ENCODE data around the gene EDN3. TPM values are rescaled to one million over a fixed set of nuclear protein-coding genes. Genes with fewer than 3 reads are reported as not detected.
"Not testable (repeated sequence)": the region's sequence is repeated elsewhere in the genome, so short reads cannot be mapped to it uniquely, and the experiment has no call there.

EDN3 gene
- polyA plus RNA-seq, 3 donors = 4.4 to 5.9 (median 4.7) TPM

DNA sequence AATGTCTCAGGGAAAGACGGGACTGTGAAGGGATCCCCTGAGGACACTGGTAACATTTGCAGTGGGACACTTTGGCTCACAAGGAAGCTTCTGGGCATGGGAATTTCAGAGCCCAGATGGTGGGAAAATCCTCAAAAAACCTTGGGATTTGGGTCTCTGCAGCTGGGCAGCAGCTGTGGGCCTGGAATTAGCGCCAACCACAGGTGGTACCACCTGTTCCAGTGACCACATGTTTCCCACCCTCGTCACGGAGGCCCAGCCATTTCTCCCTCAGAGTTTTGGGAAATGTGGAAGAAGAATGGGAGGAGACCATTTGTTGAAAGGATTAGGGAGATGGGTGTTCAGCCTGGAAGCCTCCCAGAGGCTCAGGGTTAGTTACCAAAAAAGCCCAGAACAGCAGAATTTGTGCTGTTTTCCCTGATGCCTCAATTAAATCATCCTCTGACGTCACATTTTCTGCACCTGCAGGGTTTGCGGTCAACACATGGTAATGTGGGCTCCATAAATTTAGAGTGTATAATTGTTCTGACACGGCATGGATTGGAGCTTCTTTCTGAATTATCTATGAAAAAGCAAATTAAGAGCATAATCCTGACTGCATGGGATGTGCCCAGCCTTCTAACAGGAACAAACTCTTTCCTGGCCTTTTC lies 34.4 kb downstream of the EDN3 start:
- DNase-seq (ENCODE audit: low read depth in 3 of 3, low spot score in 2 of 3) = no peak

GRCh38 chr20:59335377-59335776 lies 35.0 kb downstream of the EDN3 start:
- no peak for DNase-seq (ENCODE audit: low read depth in 3 of 3, low spot score in 2 of 3)

DNA sequence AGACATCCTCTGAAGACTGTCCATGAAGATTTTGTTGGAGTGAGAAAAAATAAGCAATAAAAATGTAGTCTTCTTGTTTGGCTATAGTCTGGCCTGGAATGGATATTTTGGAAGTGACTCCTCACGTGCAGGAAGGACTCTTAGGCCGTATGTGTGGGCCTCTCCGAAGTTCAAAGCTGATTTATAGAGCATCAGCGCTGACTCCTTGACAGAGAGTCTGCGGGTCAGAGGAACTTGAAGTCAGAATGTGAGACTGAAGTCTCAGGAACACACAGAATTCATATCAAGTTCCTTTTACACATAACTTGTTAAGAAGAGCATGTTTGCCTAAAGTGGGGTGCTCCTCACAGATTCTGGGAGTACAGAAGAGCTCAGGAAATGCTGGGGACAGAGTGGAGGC lies 36.1 kb downstream of the EDN3 start:
- no peak for DNase-seq (ENCODE audit: low read depth in 3 of 3, low spot score in 2 of 3)

DNA sequence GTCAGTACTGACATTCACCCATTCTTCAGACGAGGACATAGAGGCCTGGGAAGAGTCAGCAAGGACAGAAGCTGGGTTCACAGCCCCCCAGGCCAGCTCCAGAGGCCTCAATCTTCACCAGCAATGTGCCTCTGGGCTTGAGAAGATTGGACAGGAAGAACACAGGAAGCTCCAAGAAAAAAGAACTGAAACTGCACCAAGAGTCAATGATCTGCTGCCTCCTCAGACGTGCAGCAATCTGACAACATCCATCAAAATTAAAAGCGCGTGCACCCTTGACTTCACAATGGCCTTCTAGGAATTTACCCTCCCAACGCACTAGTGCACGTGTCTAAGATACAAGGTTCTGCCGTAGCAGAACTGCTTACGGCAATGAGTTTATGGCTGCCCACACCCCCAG lies 38.0 kb downstream of the EDN3 start:
- DNase-seq (ENCODE audit: low read depth in 3 of 3, low spot score in 2 of 3) = not testable (repeated sequence)

GRCh38 chr20:59340201-59340885 lies 39.9 kb downstream of the EDN3 start:
- no peak for DNase-seq (ENCODE audit: low read depth in 3 of 3, low spot score in 2 of 3)

GRCh38 chr20:59341285-59342022 lies 41.0 kb downstream of the EDN3 start:
- DNase-seq (ENCODE audit: low read depth in 3 of 3, low spot score in 2 of 3) = not testable (repeated sequence)

DNA sequence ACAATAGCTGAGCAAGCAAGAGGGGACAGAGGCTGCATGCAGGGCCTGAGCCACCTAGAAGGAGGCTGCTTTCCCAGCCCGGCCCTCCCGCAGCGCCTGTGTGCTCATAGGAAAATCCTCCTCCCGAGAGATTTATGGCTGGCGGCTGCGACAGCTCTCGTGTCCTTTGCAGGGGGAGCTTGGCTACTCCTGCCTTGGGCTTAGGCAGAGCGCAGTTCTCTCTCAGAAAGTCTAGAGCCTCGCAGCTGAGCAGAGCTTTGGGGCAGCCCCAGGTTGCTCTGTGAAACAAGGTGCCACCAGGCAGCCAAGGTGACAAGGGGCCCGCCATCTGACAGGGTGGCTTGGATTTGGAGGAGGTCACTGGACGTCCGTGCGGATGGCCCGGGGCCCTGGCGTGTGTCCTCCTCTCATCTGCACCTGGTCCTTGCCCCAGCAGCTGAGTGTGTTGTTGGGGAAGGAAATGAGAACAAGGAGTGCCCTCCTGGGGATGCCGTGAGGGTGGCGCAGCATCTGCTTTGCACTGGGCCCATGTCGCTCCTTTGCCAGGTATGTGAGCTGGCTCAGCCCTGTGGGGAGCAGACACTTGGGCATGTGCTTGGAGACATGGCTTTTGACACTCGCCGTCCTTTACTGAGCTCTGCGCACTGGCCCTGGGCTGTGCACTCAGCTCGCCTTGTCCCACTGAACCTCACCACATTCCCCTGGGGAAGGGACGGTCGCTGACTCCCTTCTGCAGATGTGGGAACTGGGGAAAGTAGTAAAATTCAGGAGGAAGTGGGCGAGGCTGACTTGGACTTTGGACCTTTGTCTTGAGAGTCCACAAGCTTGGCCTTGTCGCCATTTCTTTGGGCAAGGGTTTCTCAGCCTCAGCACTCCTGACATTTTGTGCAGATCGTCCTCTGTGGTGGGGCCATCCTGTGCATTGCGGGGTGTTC lies 41.9 kb downstream of the EDN3 start:
- peak in 2 of 3 donors; percentile 62 to 67 for DNase-seq (ENCODE audit: low read depth in 3 of 3, low spot score in 2 of 3)

- DNase-seq (ENCODE audit: low read depth in 3 of 3, low spot score in 2 of 3) = no peak
Observed at GRCh38 chr20:59346061-59346460, 45.6 kb downstream of the EDN3 start.

GRCh38 chr20:59349277-59349676 lies 48.9 kb downstream of the EDN3 start:
- no peak for DNase-seq (ENCODE audit: low read depth in 3 of 3, low spot score in 2 of 3)

DNA sequence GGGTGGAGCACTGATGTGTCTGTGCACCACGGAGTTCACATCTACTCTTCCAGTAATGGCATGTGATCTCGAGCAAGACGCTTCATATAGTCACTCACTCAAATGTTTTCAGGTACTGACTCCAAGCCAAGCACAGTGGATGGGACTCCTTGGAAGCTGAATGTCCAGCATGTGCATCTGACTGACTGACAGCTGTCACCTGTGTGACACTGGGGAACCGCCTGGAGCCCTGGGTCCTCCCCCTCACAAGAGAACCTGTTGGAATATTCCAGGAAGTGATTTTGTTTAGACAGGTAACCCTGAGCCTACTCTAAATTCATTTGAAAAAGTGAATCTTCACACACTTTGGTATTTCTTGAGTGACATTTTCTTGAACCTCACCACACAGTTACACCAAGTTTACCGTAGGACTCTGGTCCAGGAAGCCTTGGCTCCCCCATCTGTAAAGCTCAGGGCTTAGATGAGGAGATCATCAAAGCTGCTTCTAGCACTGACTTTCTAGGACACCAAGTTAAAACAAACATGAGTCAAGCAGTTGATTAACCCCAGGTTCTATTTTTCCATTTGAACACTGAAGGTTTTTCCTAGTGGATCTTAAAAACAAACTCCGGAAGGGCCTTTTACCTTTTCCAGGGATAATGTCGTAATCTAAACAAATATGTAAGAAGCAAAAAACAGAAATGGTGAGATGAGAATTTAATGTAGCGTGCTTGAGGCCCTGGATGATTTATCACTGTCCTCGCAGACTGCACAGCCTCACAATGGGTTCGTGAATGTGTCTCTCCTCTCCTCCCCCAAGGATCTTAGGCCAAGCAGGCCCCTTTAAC lies 50.1 kb downstream of the EDN3 start:
- no peak for DNase-seq (ENCODE audit: low read depth in 3 of 3, low spot score in 2 of 3)

- DNase-seq (ENCODE audit: low read depth in 3 of 3, low spot score in 2 of 3) = no peak
Observed at GRCh38 chr20:59351157-59352040, 51.0 kb downstream of the EDN3 start.

GRCh38 chr20:59352541-59352940 lies 52.1 kb downstream of the EDN3 start:
- no peak for DNase-seq (ENCODE audit: low read depth in 3 of 3, low spot score in 2 of 3)

DNA sequence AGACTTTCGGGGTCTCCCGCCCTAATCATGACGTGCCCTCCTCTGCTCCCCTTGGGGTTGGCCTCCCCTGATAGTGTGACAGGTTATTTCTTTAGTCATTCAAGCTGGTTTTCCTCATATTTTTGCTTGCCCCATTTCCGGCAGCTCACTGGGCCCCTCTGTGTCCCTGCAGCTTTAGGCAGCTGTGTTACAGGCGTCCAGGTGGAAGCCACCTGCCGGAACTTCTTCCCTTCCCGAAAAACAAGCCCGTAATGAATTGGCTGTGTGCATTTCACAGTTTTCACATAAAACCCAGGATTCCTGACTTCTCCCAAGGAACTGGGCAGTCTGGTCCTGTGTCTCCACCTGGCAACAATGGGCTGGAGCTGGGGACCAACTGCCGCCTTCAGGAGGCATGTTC lies 52.6 kb downstream of the EDN3 start:
- DNase-seq (ENCODE audit: low read depth in 3 of 3, low spot score in 2 of 3) = no peak

GRCh38 chr20:59354460-59354859 lies 54.0 kb downstream of the EDN3 start:
- DNase-seq (ENCODE audit: low read depth in 3 of 3, low spot score in 2 of 3) = no peak

GRCh38 chr20:59355242-59355641 lies 54.8 kb downstream of the EDN3 start:
- no peak for DNase-seq (ENCODE audit: low read depth in 3 of 3, low spot score in 2 of 3)

- no peak for DNase-seq (ENCODE audit: low read depth in 3 of 3, low spot score in 2 of 3)
Observed at GRCh38 chr20:59356662-59357165, 56.3 kb downstream of the EDN3 start.

- DNase-seq (ENCODE audit: low read depth in 3 of 3, low spot score in 2 of 3) = not testable (repeated sequence)
Observed at GRCh38 chr20:59358793-59359192, 58.4 kb downstream of the EDN3 start.

GRCh38 chr20:59359906-59360725 lies 59.7 kb downstream of the EDN3 start:
- no peak for DNase-seq (ENCODE audit: low read depth in 3 of 3, low spot score in 2 of 3)

All from right renal cortex interstitium (tissue), 3 donors.